ENCODE measurements around the gene ZNF644.

DNA sequence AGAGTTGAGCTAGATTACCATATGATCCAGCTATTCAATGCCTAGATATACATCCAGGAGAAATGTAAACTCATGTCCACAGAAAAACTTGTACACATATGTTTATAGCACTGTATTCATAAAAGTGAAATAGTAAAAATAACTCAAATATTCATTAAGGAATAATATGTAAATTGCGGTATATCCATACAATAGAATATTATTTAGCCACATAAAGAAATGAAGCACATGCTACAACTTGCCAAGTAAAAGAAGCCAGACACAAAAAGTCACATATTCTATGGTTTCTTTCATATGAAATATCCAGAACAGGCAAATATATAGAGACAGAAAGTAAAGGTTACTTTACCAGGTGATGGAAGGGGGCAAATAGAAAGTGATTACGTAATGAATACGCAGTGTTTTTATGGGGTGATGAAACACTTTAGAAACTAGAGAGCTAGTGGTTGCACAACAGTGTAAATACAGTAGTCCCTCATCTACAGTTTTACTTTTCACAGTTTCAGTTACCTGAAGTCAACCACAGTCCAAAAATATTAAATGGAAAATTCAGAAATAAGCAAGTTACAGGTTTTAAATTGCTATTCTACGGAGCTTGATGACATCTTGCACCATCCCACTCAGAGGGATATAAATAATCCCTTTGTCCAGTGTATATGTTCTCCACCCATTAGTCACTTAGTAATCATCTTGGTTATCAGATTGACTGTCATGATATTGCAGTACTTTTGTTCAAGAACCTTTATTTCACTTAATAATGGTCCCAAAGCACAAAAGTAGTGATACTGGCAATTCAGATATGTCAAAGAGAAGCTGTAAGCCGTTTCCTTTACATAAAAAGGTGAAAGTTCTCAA, 62.3 kb downstream of the ZNF644 start:
- TF ChIP-seq POLR2A (IDR thresholded peaks at IDR 0.05) (no peak), POLR2AphosphoS5 (IDR thresholded peaks at IDR 0.05) (no peak)
- TF ChIP-seq, protein P1, sequence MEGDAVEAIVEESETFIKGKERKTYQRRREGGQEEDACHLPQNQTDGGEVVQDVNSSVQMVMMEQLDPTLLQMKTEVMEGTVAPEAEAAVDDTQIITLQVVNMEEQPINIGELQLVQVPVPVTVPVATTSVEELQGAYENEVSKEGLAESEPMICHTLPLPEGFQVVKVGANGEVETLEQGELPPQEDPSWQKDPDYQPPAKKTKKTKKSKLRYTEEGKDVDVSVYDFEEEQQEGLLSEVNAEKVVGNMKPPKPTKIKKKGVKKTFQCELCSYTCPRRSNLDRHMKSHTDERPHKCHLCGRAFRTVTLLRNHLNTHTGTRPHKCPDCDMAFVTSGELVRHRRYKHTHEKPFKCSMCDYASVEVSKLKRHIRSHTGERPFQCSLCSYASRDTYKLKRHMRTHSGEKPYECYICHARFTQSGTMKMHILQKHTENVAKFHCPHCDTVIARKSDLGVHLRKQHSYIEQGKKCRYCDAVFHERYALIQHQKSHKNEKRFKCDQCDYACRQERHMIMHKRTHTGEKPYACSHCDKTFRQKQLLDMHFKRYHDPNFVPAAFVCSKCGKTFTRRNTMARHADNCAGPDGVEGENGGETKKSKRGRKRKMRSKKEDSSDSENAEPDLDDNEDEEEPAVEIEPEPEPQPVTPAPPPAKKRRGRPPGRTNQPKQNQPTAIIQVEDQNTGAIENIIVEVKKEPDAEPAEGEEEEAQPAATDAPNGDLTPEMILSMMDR (IDR thresholded peaks at IDR 0.05) = no peak

Measured in breast epithelium (tissue), 3 donors.